HFFc6 (cell line): Measurements from ENCODE around the gene PDE5A. TPM values are rescaled to one million over a fixed set of nuclear protein-coding genes. Genes with fewer than 3 reads are reported as not detected.

Experiments used
- DNase-seq: peaks from one replicate; pipeline ENCODE4 v3.0.0-alpha.2; 2018
- H3K27ac Mint-ChIP-seq: 2 replicates; pipeline ENCODE4 v1.8.0; 2020; ENCODE audit warnings: mild to moderate bottlenecking, mixed read lengths
- H3K27me3 Mint-ChIP-seq: 2 replicates; pipeline ENCODE4 v1.8.0; 2021; ENCODE audit warnings: mild to moderate bottlenecking, moderate library complexity, mixed read lengths; ENCODE audit not compliant: insufficient read depth
- H3K36me3 Mint-ChIP-seq: 2 replicates; pipeline ENCODE4 v1.8.0; 2021; ENCODE audit warnings: low read depth, mixed read lengths
- H3K4me1 Mint-ChIP-seq: 2 replicates; pipeline ENCODE4 v1.8.0; 2020; ENCODE audit warnings: low read depth, mixed read lengths
- H3K4me3 Mint-ChIP-seq: 2 replicates; pipeline ENCODE4 v1.8.0; 2020; ENCODE audit warnings: mild to moderate bottlenecking, moderate library complexity, mixed read lengths
- H3K9me3 Mint-ChIP-seq: 2 replicates; pipeline ENCODE4 v1.8.0; 2020; ENCODE audit warnings: mild to moderate bottlenecking, mixed read lengths
- CTCF ChIP-seq: fragments of 200-600 bp; sonication (generic); IDR thresholded peaks from 2 replicates; pipeline ENCODE4 v1.5.0; 2021; ENCODE audit warnings: antibody characterized with exemption, mild to moderate bottlenecking
- total RNA-seq, 6 experiments: library from RNA; stranded (reverse); fragmentation: NEBNext Ultra II Directional; extraction: Animal tissue kit (Norgen Biotek cat#: 25700); gene quantifications; 2 replicates in 1 of 6; 3 replicates in 5 of 6; pipeline ENCODE4 v1.2.3, GENCODE V29; 2021

PDE5A gene
- total RNA-seq, 6 experiments from 2014 or later = 13.3 to 23.2 (median 18.6) TPM

- Mint-ChIP-seq H3K27ac (no peak overlapping the region; the same call in 1 of the 2 replicates), H3K9me3 (no peaks in the 10 kb centered on the region), H3K27me3 (peaks cover 3% of the 10 kb centered on the region; the same call in 1 of the 2 replicates), H3K4me1 (peaks cover 51% of the 10 kb centered on the region), H3K4me3 (no peak overlapping the region), H3K36me3 (no peaks in the 10 kb centered on the region)
- DNase-seq = no peak
- no peak for TF ChIP-seq CTCF
Measured at GRCh38 chr4:119624356-119624755, 4.2 kb downstream of the PDE5A start.

DNA sequence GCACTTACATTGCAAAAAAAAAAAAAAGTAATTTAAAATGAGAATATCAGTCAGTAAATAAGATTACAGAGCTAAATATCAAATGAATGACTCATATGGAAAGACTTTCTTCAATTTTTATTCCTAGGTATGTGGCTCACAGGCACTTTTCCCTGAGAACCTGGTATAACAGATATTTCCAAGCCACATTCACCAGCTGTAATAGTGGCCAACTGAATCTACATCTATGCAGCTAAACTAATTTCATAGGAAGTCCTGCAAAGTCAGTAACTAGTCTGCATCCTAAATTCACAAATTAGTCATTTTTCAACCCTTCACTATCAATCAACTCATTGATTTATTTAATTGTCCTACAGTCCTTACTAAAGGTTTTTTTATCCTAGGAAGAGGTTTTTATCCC lies 5.6 kb downstream of the PDE5A start:
- Mint-ChIP-seq H3K4me3 (no peak overlapping the region), H3K27me3 (peaks cover 2% of the 10 kb centered on the region; the same call in 1 of the 2 replicates), H3K9me3 (no peaks in the 10 kb centered on the region), H3K36me3 (no peaks in the 10 kb centered on the region), H3K27ac (no peak overlapping the region), H3K4me1 (peaks cover 56% of the 10 kb centered on the region)
- DNase-seq = peak; percentile 36
- no peak for TF ChIP-seq CTCF

GRCh38 chr4:119615068-119615719 lies 13.4 kb downstream of the PDE5A start:
- Mint-ChIP-seq H3K36me3 (peaks cover 7% of the 10 kb centered on the region; the same call in 1 of the 2 replicates), H3K4me3 (no peak overlapping the region), H3K4me1 (peaks cover 31% of the 10 kb centered on the region), H3K9me3 (no peaks in the 10 kb centered on the region), H3K27ac (no peak overlapping the region), H3K27me3 (no peaks in the 10 kb centered on the region)
- DNase-seq = no peak
- TF ChIP-seq CTCF = no peak

DNA sequence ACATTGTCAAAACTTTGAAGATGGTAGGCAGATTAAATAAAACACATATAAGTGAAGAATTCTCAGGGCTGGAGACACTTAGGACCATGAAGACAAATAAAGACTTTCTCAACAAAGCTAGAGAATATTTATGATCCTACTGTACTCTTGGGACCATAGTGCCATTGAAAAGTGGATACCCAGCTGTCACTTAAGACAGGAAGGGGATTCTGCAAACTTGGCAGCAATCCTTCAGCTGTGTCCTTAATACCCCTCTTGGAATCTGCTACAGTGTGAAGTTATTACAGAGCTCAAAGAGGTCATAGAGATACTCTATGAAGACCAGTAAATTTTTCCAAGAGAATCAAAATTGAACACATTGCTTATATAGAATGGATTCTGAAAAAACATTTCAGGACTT lies 24.3 kb downstream of the PDE5A start:
- H3K36me3 Mint-ChIP-seq = peaks cover 18% of the 10 kb centered on the region
- no peak for TF ChIP-seq CTCF
- H3K27me3 Mint-ChIP-seq = no peaks in the 10 kb centered on the region

GRCh38 chr4:119602366-119602765 lies 26.2 kb downstream of the PDE5A start:
- H3K27me3 Mint-ChIP-seq = no peaks in the 10 kb centered on the region
- DNase-seq = no peak

More for the DNA sequence above, 24.3 kb downstream of the PDE5A start:
- Mint-ChIP-seq H3K4me1 (peaks cover 5% of the 10 kb centered on the region; the same call in 1 of the 2 replicates), H3K4me3 (no peak overlapping the region), H3K9me3 (peaks cover 6% of the 10 kb centered on the region), H3K27ac (no peak overlapping the region)
- DNase-seq = no peak

More at GRCh38 chr4:119602366-119602765, 26.2 kb downstream of the PDE5A start:
- Mint-ChIP-seq H3K4me3 (no peak overlapping the region), H3K9me3 (peaks cover 17% of the 10 kb centered on the region), H3K27ac (no peak overlapping the region; the same call in 1 of the 2 replicates), H3K36me3 (peaks cover 29% of the 10 kb centered on the region), H3K4me1 (peaks cover 5% of the 10 kb centered on the region; the same call in 1 of the 2 replicates)
- TF ChIP-seq CTCF = no peak
